Measurements from ENCODE around the gene FAM89B.

FAM89B gene

DNA sequence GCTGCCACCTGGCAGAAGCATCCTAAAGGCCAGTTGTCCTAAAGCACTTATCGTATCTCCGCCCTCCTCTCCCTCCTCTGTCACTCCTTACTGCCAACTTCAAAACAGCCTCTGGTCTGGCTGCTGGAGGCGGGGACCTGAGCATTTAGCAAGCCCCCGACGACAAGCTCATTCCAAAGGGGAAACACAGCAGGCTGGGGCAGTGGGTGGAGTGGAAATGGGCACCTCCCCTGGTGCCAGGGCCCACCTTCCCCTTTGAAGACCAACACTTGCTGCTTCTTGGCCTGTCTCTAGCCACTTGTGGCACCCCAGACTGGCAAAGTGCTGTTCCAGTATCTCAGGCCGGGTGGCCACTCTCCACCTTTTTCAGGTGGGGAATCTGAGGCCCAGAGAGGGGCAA lies 38.1 kb downstream of the FAM89B start:
- no peak for DNase-seq (ENCODE audit: low read depth)

DNA sequence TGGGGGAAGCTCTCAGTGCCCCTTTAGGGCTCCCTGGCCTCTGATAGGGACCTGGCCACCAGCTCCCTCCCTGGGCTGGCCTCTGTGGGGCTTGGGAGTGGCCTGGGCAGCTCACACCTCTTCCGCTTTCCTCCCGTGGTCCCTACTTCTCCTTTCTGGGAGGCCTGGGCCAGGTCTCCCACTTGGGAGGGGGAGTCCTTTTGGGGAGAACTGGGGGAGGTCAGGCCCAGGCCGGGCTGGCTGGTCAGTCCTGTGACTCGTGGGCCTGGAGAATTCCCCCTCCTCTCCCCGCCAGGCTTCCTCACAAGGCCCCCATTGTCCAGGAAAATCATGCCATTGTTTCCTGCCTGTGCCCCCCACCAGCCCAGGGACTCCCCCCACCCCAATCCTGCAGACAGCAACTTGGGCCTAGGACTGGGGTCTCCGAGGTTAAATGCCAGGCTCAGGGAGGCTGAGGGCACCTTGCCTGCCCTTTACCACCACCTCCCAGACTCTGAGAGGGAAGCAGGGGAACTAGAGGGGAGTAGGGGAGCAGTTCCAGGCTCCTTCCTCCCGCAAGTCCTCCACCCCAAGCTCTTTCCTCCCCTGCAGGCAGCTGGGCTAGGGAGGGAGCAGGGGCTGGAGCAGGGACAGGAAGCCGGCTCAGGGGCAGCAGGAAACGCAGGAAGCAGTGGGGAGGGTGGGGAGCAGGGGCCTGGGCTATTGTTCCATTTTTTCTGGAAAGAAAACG lies 38.9 kb downstream of the FAM89B start:
- DNase-seq (ENCODE audit: low read depth) = no peak

DNA sequence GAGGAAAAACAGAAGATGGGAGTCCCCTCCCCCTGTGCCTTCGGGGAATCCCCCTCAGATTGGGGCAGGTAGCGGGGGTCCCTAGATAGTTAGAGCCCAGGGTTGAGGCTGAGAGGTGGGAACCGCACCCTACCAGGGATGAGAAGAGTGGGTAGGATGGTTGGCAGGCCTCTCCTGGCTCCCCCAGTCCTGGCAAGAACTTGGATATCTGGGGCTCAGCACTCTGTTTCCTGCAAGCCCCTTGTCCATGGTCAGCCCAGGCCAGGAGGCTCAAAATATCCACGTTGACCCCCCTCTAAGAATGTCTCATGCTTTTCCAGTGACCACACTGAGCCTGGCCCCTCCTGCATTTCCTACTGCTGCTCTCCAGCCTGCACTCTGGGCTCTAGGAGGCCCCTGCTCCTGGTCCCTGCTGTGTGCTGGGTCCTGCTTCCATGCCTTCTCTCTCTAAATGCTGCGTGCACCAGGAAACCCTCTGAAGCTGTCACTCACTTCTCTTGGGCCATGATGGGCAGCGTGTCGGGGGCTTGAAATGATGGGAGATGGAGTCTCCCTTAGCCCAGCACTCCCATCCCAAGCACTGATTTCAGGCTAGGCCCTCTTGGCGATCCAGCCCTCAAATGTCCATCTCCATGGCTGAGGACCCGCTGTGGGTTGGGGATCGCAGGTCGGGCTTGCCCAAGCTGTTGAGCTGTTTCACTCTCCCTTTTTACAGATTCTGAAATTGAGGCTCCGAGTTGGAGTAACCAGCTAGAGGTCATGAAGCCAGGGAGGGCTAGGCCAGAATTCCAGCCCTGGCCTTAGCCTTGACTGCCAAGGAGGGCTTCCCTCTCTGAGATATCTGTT lies 39.6 kb downstream of the FAM89B start:
- DNase-seq (ENCODE audit: low read depth) = no peak

- DNase-seq (ENCODE audit: low read depth) = no peak
Observed at GRCh38 chr11:65612691-65613090, 40.4 kb downstream of the FAM89B start.

DNA sequence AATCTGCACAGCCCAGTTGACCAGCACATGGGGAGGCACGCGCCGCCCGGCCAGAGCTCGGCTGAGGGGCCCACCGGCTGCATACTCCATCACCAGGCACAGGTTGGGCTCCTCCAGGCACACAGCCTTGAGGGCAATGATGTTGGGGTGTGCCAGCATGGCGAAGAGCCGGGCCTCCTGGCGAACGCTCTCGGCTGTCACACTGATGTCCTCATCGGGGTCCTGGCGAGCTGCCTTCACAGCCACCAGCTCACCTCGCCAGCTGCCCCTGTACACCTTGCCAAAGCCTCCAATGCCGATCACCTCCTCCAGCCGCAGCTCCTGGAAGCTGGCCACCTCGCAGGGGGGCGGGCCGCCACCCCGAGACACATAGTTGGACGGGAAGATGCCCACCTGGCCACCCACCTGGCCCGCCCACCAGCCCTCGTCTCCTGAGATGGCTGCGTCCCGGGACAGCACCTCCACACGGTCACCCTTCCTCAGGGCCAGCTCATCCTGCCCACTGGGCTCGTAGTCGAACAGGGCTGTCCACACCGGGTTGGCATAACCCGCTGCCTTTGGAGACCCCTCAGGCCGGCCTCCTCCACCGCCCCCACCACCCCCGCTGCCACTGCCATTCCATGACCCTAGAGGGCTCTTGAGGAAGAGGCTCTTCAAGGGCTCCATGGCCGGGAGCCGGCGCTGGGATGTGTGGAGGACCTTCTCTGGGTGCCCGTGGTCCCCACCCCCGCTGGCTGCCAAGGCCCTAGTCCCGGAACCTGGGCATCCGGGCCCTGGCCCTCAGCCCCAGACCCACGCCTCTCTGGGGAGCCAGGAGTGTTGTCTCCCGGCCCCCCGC lies 41.0 kb downstream of the FAM89B start:
- no peak for DNase-seq (ENCODE audit: low read depth)

DNA sequence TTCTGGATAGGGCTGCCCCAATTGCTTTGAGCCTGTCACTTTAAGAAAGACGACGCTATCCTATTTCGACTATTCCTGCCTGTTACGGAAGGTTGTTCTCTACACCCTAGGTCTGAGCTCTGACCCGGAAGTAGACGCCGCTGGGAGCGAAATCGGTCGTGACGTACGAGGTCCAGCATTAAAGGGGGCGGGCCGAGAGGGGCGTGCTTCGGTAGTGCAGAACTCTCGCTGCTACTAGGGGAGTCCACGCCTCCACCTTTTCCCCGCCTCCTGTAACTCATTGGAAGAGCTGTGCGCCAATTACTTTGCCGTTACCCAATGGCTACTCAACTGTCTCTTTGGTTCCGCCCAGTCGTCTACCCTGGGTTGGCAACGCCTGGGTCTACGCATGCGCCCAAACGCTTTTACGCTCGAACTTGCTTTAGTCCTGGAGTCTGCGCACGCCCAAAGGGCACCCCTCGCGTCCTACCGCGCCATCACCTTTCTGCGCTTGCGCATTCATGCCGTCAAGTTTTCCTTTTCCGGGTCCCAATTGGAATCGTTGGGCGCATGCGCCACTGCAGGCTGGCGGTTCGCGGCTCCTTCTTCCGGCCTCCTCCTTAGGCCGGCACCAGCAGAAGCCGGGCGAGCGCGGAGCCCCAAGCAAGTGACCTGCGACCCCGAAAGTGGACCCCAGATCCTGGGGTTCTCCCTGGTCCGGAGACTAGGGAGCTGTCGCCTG lies 43.1 kb downstream of the FAM89B start, which contains the start of gene PCNX3:
PCNX3 (plus strand) TSS at position 548 of the 721 bp plus-strand sequence. CDS start 536 bp downstream, outside the sequence.
- peak; percentile 100 for DNase-seq (ENCODE audit: low read depth)

GRCh38 chr11:65615950-65616574 lies 43.7 kb downstream of the FAM89B start:
- no peak for DNase-seq (ENCODE audit: low read depth)

GRCh38 chr11:65616575-65617001 lies 44.2 kb downstream of the FAM89B start:
- DNase-seq (ENCODE audit: low read depth) = no peak

DNA sequence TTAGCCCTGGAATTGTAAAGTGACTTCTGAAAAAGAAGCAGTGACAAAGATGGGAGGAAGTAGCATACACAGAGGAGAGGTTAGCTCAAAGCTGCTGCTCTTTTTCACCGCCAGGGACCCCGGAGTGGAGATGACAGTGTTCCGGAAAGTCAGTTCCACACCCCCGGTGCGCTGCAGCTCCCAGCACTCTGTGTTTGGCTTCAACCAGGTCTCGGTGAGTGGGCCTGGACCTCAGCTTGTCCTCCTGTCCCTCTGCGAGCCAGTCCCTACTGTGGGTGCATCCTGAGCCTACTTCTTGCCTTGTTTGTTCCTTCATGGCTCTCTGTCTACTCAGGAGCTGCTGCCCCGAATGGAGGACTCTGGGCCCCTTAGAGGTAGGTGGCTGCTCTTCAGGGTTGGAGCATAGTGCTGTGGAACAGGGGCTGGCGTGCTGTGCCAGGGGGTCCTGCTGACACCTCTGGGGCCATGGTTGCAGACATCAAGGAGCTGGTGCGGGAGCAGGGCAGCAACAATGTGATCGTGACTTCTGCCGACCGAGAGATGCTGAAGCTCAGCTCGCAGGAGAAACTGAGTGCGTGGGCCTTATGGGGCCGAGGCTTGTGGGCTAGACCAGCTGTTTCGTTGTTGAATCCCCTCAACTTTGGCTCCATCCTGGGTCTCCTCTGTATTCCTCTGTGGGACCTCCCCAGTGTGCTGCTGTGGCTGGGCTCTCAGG lies 45.0 kb downstream of the FAM89B start:
- DNase-seq (ENCODE audit: low read depth) = no peak

DNA sequence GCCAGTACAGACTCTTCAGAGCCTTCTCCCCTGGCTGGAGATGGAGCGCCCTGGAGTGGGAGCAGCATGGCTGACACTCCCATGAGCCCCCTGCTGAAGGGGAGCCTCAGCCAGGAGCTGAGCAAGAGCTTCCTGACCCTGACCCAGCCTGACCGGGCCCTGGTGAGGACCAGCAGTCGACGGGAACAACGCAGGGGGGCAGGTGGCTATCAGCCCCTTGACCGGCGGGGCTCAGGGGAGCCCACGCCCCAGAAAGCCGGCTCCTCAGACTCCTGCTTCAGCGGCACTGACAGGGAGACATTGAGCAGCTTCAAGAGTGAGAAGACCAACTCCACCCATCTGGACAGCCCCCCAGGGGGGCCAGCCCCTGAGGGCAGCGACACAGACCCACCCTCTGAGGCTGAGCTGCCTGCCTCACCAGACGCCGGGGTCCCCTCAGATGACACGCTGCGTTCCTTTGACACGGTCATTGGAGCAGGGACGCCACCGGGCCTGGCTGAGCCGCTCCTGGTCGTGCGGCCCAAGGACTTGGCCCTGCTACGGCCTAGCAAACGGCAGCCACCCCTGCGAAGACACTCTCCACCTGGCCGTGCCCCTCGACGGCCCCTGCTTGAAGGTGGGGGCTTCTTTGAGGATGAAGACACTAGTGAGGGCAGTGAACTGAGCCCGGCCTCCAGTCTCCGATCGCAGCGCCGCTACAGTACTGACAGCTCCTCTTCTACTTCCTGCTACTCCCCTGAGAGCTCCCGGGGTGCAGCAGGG lies 45.8 kb downstream of the FAM89B start:
- DNase-seq (ENCODE audit: low read depth) = no peak

DNA sequence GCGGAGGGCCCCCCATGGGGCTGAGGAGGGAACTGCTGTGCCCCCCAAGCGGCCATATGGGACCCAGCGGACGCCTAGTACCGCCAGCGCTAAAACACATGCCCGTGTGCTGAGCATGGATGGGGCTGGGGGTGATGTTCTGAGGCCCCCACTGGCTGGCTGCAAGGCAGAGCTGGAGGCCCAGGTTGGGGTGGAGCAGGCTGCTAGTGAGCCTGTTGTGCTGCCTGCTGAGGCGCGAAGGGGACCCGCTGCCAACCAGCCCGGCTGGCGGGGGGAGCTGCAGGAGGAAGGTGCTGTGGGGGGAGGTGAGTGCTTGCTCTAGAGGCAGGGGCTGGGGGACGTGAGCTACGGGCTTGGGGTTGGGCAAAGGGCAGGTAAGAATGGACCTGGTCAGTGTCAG lies 46.4 kb downstream of the FAM89B start:
- no peak for DNase-seq (ENCODE audit: low read depth)

GRCh38 chr11:65619281-65619928 lies 47.1 kb downstream of the FAM89B start:
- no peak for DNase-seq (ENCODE audit: low read depth)

DNA sequence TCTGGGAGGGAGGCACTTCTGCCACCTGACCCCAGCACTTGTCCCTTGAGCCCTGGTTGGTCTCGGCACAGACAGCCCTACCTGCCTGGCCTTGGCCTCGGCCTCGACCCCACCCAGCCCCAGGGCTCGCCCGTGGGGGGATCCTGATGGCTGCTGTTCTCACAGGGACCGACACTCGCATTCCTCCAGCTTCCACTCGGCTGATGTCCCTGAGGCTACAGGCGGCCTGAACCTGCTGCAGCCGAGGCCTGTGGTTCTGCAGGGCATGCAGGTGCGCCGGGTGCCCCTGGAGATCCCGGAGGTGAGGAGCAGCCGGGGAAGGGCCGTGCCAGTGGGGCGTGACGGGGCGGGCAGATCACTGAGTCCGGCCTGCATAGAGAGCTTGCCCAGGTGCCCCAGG lies 48.3 kb downstream of the FAM89B start:
- DNase-seq (ENCODE audit: low read depth) = no peak

- no peak for DNase-seq (ENCODE audit: low read depth)
Observed at GRCh38 chr11:65621460-65621859, 49.1 kb downstream of the FAM89B start.

DNA sequence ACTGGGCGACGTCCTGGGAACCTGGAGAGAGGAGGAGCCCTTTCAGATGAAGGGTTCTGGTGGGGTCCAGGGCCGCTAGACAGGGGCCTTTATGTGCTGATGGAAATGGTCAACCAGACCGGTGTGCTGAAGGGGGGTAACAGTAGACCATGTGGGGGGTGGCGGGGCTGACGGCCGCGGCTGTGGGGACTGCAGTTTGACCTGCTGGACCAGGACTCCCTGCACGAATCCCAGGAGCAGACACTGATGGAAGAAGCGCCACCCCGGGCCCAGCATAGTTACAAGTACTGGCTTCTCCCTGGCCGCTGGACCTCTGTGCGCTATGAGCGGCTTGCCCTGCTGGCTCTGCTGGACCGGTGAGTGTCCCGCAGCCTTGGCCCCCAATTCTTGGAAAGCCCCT lies 49.7 kb downstream of the FAM89B start:
- no peak for DNase-seq (ENCODE audit: low read depth)

- no peak for DNase-seq (ENCODE audit: low read depth)
Observed at GRCh38 chr11:65623177-65623576, 50.8 kb downstream of the FAM89B start.
